Activated CD8-positive, alpha-beta memory T cell treated with anti-CD3 and anti-CD28 coated beads for 24 hours (primary cell): ENCODE measurements around the gene SMOC2.
"Not testable (repeated sequence)": the region's sequence is repeated elsewhere in the genome, so short reads cannot be mapped to it uniquely, and the experiment has no call there.

Experiments used
- DNase-seq: peaks from one replicate; pipeline ENCODE4 v3.0.0-alpha.2; 2020

Gene SMOC2

GRCh38 chr6:168546151-168546550, 105.2 kb downstream of the SMOC2 start:
- DNase-seq: no peak

GRCh38 chr6:168546730-168547129, 105.7 kb downstream of the SMOC2 start:
- no peak for DNase-seq

DNA sequence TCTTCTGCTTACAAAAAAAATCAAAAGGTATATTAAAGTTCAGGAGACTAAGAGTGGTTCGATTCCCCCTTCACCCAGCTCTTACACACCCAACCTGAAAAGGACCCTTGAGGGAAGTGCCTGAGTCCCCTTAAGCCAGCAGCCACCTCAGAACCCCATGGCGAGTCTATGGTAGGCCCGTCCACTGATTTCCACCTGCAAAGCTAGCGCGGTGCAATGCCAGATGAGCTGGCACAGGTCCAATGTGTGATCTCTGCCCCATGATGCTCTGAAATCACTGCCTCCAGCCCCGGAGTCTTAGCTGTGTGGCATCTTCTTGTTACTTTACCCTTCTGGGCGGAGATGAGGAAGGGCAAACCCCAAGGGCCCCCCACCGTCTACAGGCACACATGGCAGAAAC, 109.3 kb downstream of the SMOC2 start:
- DNase-seq: no peak

DNA sequence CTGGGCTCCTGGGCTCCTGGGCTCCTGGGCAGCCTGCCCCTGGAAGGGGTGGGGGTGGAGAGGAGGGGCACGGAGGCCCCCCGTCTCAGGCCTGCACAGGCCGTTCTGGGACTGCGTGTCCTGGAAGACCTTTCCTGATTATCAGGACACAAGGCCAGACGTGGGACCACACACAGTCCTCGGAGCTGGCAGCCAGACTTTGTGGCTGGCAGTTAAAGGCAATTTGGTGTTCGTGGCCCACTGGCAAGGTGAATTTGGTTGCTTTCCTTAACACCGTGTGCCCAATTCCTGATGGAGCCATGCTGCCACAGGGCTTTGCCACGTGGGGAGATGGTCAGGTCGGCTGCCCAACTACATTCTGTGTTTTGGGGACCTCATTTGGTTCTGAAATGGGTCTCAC, 113.5 kb downstream of the SMOC2 start:
- no peak for DNase-seq

DNA sequence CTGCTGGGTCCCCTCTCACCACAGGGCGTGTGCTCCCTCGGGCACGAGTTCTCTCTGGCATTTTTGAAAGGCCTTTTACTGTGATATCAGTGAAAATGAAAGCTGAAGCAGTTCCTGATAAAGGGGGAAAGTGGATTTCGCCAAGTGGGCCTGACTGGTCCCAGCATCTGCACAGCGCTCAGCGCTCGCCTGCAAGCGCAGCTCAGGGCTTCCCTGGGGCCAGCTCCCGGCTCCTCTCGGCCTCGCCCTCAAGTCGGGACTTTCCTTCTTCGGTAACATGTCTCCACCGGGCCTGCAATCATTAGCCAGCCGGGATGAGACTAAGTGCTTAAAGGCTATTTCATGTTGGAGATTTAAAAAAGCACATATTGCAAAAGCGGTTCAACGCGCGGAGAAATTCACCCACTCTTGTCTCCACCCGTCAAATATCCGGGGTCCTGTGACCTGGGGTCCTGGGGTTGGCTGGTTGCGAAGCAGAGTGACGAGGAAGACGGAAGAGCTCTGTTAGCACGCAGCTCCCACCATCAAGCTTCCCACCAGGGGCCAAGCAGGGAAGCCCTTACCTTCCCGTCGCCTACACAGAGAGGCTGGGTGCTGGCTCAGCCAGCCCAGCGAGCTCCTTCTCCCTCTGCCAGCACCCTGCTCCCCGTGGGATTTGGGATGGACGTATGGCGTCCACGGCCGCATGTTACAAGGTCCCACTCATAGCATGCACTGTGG, 114.1 kb downstream of the SMOC2 start:
- no peak for DNase-seq

DNA sequence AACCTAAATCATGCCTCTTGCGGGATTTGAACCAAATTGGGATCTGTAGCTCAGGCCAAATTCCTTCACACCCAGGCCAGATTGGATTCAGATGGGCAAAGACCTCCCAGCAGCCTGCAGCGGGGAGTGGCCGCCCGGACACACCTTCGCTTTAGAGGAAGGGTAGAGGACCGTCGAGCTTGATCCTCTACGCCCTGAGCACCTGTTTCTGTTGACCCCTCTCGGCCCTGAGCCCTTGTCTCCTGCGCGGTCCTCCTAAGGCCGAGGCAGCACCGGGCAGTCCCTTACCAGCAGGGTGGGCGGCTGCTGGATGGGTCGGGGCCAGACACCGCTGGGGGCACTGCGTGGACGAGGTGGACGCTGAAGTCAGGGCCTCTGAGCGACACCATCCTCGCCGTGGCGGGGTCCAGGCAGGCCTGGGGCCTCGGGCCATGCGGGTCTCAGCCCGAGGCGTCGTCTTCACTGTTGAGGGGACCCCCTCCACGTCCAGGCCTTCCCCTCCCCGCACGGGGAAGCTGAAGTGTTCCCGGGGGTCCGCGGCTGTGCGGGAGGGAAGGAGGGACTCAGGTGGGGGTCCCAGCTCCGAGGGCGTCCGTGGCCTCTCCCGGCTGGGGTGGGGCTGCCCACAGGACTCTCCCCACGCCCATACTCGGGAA, 114.8 kb downstream of the SMOC2 start:
- DNase-seq: no peak

GRCh38 chr6:168557512-168557911, 116.5 kb downstream of the SMOC2 start:
- DNase-seq: no peak

DNA sequence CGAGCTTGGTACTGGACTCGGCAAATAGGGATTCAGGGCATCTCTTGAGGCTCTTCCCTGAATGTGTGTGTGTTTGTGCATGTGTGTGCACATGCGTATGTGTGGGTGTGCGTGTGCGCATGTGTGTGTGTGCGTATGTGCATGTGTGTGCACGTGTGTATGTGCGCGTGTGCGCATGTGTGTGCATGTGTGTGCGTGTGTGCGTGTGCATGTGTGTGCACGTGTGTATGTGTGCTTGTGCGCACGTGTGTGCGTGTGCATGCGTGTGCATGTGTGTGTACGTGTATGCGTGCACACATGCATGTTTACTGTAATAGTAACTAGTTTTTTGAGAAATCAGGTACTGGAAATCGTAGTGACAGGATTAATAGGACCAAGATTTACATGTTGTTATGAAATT, 117.7 kb downstream of the SMOC2 start:
- DNase-seq: no peak

DNA sequence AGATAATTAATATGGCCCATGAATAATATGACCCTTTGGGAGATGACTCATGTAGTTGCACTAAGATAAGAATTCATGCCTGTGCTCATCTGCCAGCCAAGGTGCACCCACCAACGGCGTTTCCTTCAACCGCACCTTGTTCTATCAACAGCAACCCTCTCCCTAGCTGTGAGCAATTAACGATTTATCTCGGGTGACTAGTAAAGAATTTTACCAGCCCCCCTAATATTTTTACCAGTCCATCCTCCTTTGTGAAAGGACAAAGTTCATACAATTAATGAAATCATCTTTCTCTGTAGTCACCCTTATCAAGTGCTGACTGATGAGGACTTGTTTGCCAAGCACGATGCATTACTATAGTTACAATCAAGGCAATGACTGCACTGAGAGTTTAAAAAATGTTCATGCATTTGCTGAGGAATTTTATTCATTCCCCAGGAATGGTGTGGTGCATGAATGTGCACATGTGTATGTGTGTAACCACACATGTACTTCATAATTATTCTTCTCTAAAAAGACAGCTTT, 118.7 kb downstream of the SMOC2 start:
- no peak for DNase-seq

DNA sequence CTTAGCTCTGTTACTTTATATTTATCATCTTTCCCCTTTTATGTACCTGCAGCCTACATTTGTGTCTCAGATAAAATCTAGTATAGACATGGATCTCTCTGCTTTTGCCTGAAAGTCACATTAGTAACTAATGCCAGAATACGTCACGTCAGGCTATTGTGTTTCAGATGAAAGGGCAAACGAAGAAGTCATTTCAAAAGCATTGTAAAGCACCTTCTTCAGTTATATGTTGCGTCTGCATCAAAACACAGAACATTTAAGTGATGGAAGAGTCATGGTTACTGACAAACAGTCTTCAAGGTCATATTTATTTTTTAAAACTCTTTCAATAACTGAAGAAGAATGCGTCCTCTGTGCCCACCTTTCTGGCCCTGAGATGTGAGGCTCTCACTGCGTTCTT, 119.1 kb downstream of the SMOC2 start:
- no peak for DNase-seq

- DNase-seq: no peak
These were observed 121.7 kb downstream of the SMOC2 start for GRCh38 chr6:168562576-168563151.

DNA sequence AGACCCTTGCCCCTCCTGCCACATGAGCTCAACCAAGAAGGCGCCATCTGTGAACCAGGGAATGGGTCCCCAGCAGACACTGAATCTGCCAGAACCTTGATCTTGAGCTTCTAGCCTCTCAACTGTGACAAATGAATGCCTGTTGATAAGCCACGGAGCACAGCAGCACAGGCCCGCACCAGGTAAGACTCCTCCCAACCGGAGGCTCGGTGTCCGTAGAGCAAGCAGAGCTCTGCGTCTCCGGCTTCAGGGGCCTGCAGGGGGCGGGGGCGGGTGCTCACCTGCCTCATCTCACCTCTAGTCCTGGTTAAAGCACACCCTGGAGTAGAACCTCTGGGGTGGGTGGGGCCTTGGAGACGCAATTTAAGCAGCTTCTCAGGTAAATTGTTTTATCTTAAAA, 122.7 kb downstream of the SMOC2 start:
- no peak for DNase-seq

DNA sequence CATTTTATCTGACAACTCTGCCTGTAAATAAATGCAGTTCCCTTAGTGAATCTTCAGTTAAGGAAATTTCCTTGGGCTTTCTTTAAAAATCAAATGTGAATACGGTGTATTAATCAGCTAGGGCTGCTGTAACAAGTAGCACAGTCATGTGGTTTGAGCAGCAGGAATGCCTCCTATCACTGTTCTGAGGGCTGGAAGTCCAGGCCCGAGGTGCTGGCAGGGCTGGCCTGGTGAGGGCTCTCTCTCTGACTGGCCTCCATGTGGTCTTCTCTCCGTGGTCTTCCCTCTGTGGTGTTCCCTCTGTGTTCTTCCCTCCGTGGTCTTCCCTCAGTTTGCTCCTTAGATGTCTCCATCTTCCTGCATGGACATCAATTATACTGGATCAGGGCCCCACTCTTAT, 124.1 kb downstream of the SMOC2 start:
- DNase-seq: no peak

DNA sequence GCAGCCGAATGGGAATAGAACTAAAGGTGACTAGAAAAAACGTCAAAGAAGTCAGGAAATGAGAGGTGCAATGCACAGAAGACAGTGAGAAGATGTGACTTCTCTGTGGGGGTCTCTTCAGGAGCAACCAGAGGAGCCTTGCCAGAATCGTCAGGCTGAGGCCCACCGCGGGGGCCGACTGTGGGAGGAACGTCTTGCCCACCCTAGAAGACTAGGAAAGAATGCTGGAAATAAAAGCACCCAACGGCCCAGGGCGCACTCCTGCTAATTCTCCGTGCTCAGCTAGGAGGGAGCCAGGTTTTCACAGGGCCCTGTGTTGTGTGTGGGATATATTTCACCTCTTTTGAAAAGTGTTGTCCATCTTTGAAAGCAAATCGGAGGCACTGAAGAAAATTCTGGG, 129.2 kb downstream of the SMOC2 start:
- DNase-seq: no peak

DNA sequence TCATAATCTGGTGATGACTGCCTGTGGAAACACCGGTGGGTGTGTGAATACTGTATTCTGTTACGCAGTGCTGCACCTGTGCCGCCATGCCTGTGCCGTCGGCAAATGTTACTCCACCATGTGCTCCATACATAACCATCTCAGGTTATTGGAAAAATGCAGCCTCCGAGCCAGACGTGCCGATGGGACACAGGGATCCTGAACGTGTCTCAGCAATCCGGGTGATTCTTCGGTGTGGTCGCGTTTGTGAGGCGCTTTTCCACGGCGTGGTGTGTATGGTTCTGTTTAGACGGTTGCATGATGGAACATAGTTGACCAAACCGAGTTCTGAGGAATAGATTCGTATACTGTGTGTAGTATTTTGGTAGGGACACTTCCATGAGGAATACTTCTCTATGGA, 130.3 kb downstream of the SMOC2 start:
- DNase-seq: no peak

DNA sequence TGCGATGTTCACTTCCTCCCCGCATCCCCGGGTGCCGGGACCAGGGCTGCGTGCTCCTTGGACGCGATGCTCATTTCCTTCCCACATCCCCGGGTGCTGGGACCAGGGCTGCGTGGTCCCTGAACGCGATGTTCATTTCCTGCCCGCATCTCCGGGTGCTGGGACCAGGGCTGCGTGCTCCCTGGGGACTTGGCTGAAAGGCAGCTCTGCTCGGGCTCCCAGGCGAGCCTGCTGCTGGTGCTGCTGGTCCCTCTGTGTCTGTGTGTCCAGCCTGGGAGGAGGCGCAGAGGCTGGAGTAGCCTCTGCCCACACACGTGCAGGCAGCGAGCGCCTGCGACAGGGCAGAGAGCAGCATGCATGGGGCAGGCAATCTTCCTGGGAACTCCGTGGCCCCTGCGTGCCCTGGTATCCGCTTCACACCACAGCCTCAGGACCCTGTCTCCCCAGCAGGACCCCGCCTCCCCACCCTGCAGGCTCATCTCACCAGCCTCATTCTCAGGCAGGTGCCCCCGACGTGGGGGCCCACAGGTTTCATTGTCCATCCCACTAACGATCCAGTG, 132.4 kb downstream of the SMOC2 start:
- DNase-seq: not testable (repeated sequence)

- no peak for DNase-seq
These were observed 133.2 kb downstream of the SMOC2 start for GRCh38 chr6:168574075-168574698.

DNA sequence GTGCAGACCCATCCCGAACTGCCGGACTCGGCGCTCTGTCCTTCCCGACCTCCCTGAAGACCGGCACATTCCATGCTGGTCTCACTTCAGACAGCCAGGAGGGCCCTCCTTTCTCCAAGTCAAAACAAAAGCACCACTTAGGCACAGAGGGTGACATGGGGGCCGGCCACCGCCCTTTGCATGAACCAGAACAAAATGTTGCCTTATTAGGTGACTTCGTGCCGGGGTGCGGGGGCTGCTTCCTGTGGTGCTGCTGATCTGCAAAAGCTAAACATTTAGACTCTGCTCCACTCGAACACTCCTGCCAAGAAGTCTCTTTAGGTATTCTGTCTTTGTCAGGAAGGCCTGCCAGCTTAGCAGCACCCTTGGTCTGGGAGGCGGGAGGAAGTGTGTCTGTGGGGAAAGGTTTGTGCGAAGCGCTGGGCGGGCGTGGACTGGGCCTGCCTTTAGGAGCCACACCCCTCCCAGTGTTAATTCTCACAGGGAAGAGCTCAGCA, 133.8 kb downstream of the SMOC2 start:
- no peak for DNase-seq

DNA sequence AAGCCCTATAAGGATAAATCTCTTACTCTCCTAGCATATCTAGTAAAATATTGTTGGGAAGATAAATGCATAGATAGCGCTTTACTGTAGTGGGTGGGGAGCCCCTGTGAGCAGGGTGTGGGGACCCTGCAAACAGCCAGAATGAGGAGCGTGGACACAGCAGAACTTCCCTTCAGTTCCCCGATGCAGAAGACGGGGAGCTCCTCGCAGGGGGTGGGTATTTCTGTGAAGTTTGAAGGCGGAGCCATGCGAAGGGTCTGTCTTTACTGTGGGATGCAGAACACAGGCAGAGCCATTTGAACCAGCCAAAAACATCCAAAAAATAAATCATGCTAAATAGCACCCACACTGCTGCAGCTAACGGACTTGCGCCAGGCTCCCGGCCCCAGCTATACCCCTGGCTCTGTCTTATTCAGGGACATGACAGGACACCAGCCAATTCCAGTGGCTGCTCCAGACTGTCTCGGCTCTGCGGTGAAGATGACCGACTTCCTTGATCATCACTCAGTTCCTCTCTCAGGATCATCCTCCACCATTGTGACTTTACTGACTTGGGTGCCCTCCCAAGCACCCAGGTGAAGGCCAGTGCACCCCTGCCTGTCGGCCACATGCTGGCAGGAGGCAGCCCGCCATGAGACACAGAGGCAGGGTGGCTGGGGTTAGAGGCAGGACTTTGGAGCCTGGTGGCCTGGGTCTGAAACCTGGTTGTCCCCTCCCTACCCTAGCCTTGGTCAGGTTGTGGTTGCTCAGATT, 134.5 kb downstream of the SMOC2 start:
- DNase-seq: no peak

DNA sequence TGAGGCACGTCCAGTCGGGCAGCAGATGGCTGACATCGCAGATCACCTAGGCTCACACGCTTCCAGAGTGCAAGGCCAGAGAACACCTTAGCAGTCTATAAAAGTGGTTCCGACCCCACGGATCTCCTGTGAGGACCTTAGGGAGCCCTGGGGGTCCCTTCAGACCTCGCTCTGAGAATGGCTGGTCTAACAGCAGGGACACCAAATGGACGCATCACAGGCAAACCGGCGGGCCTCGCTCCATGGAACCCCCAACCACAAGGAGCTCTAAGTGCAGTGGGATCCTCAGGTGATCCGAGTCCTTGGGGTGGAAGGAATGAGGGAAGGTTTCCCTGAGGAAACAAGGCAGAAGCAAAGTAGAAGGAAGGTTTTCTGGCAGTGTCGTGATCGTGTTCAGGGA, 135.4 kb downstream of the SMOC2 start:
- DNase-seq: no peak

GRCh38 chr6:168577496-168577895, 136.5 kb downstream of the SMOC2 start:
- DNase-seq: no peak

GRCh38 chr6:168578036-168578435, 137.1 kb downstream of the SMOC2 start:
- no peak for DNase-seq

GRCh38 chr6:168581236-168581635, 140.3 kb downstream of the SMOC2 start:
- no peak for DNase-seq
